Thyroid gland (tissue), 4 donors: ENCODE measurements around the gene CXCR6.

Experiments
- POLR2A ChIP-seq, 2 donors: fragments of 450-650 bp; IDR thresholded peaks; one replicate each; pipeline ENCODE4 v1.6.1; 2017; ENCODE audit warnings: antibody characterized with exemption in 2 of 2, mild to moderate bottlenecking in 2 of 2, moderate library complexity in 1 of 2
- TF ChIP-seq, protein P1 (sequence below), 6 experiments: fragments of 200-600 bp in 3 of 6; fragments of 450-650 bp in 3 of 6; sonication (generic) in 3 of 6; IDR thresholded peaks; one replicate each; pipeline ENCODE4 v1.5.1; 2016 to 2019; ENCODE audit warnings: antibody characterized with exemption in 6 of 6, mild to moderate bottlenecking in 2 of 6, inconsistent platforms in 1 of 6, moderate library complexity in 1 of 6

DNA sequence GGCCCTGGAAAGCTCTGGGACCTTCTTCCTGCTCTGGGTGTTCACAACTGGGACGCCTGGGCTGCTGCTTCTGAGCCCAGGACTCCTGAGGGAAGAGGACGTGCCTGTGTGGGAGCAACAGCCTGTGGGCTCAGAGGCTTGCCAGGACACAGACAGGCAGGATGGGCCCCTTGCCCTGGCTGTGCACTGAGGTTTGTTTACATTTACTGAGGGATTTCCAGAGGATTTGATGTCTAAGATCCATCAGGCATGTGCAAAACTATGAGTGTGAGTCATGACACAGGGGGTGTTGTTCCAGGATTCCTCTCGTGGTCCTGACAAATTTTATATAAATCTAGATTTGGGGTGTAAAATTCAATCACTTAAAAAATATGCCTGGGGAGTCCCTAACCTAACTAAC is 46.3 kb upstream of the CXCR6 start:
- TF ChIP-seq POLR2A (IDR thresholded peaks at IDR 0.05) = no peak
- TF ChIP-seq, protein P1, sequence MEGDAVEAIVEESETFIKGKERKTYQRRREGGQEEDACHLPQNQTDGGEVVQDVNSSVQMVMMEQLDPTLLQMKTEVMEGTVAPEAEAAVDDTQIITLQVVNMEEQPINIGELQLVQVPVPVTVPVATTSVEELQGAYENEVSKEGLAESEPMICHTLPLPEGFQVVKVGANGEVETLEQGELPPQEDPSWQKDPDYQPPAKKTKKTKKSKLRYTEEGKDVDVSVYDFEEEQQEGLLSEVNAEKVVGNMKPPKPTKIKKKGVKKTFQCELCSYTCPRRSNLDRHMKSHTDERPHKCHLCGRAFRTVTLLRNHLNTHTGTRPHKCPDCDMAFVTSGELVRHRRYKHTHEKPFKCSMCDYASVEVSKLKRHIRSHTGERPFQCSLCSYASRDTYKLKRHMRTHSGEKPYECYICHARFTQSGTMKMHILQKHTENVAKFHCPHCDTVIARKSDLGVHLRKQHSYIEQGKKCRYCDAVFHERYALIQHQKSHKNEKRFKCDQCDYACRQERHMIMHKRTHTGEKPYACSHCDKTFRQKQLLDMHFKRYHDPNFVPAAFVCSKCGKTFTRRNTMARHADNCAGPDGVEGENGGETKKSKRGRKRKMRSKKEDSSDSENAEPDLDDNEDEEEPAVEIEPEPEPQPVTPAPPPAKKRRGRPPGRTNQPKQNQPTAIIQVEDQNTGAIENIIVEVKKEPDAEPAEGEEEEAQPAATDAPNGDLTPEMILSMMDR (IDR thresholded peaks at IDR 0.05) = no peak
